ENCODE results near the gene PRICKLE4.
"Not testable (repeated sequence)": the region's sequence is repeated elsewhere in the genome, so short reads cannot be mapped to it uniquely, and the experiment has no call there.

PRICKLE4 gene

DNA sequence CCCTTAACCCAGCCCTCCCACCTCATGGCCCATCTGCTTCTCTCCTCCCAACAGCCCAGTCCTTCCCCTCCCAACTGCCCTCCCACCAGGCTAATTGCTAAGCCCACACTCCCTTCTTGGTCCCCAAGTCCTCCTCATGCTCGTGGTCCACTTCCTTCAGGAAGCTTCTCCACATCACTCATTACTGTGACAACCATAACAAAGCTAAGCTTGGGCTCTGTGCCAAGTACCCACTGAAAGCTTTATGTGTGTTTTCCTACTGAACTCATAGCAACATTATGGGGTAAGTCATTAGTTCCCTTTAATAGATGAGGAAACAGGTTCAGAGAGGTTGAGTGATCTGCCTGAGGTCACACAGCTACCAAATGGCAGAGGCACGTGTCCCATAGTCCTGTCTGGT, 17.1 kb upstream of the PRICKLE4 start:
- TF ChIP-seq, protein P1, sequence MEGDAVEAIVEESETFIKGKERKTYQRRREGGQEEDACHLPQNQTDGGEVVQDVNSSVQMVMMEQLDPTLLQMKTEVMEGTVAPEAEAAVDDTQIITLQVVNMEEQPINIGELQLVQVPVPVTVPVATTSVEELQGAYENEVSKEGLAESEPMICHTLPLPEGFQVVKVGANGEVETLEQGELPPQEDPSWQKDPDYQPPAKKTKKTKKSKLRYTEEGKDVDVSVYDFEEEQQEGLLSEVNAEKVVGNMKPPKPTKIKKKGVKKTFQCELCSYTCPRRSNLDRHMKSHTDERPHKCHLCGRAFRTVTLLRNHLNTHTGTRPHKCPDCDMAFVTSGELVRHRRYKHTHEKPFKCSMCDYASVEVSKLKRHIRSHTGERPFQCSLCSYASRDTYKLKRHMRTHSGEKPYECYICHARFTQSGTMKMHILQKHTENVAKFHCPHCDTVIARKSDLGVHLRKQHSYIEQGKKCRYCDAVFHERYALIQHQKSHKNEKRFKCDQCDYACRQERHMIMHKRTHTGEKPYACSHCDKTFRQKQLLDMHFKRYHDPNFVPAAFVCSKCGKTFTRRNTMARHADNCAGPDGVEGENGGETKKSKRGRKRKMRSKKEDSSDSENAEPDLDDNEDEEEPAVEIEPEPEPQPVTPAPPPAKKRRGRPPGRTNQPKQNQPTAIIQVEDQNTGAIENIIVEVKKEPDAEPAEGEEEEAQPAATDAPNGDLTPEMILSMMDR (conservative IDR thresholded peaks at IDR 0.05; ENCODE audit: control insufficient read depth, insufficient read depth, low read depth, low read length), result no peak
- no peak overlapping the region for H3K4me3 ChIP-seq (ENCODE audit: control insufficient read depth, low read depth, low read length)
- DNase-seq (ENCODE audit: low read depth), result no peak

DNA sequence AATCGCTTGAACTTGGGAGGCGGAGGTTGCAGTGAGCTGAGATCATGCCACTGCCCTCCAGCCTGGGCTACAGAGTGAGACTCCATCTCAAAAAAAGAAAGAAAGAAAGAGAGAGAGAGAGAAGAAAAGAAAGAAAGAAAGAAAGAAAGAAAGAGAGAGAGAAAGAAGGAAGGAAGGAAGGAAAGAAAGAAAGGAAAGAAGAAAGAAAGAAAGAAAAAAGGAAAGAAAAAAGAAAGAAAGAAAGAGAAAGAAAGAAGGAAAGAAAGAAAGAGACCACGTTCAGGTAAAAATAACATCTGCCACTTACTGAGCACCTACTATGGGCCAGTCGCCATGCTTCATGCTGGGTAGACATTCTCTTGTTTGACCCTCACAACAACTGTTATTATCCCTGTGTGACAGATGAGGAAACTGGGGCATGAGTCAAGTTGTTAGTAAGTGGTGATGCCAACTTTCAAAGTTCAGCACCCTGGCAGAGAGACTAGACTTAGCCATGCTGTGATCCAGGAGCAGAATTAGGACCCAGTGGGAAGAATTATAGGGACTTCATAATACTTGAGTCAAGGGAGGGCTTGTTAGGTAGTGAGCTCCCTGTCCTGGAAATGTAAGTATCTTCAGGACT, 14.4 kb upstream of the PRICKLE4 start:
- peak; percentile 23 for DNase-seq (ENCODE audit: low read depth)

DNA sequence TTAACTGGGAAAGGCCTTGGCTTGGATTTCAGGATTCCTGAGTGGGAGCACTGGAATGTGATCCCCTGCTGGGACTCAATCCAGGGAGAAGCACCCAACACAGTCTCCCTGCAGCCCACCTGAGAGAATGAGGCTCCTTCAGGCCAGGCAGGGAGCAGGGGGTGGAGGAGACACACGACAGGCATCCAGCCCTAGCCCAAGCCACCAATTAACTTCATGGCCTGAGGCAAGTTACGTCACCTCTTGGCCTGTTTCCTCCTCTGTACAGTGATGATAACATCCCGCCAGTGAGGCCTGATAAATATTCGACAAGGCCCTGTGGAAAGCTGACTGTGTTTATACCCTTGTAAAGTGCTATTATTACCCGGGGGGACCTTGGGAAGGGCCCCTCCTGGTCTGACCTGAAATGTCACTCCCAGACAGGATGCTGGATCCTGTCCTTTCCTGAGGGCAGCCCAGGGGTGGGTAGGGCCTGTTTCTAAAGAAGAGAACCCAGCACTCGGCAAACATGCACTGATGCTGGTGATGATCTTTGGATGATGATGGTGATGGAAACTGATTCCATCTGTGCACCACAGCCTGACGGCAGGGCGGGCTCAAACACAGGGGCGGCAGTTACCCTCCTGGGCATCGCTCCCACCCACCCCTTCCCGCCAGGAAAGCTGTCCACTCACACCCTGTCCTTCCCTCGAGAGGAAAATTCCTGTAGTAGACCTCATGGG, 13.3 kb upstream of the PRICKLE4 start:
- DNase-seq (ENCODE audit: low read depth), result peak; percentile 77
- H3K4me3 ChIP-seq (ENCODE audit: control insufficient read depth, low read depth, low read length), result no peak overlapping the region
- TF ChIP-seq, protein P1 (conservative IDR thresholded peaks at IDR 0.05; ENCODE audit: control insufficient read depth, insufficient read depth, low read depth, low read length), result no peak

More for the DNA sequence above, 14.4 kb upstream of the PRICKLE4 start:
- H3K4me3 ChIP-seq (ENCODE audit: control insufficient read depth, low read depth, low read length), result not testable (repeated sequence)

DNA sequence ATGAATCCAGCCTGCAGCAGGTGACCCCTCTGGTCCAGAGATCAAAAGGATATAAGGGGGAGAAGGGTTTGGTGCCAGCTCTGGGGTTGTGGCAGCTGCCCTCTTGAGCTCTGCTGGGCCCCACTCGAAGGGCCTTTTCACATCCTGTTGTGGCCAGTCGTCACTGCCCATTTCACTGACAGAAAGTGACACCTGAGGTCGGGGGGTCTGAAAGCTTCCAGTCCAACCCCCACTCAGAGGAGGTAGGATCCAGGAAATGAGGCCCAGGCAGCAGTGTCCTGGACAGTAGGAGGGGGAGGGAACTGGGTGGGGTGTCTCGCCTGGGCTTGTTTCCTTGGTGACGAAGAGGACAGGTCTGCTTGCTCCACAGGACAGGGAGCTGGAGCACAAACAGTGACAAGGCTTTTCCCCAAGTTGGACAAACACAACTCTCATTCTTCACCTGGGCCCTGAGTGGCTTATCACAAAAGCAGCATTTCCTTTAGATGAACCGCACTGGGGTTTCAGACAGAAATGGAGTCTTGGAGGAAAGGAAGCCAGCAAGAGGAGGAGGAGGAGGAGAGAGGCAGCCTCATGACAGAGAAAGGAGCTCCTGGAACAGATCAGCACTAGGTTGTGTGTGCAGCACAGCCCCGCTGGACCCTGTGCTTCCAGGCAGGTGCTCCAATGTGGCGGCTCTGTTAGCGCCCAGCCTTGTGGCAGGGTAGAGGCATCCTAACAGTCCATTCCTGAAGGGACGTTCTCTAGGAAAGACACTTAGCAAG, 11.9 kb upstream of the PRICKLE4 start:
- TF ChIP-seq, protein P1 (conservative IDR thresholded peaks at IDR 0.05; ENCODE audit: control insufficient read depth, insufficient read depth, low read depth, low read length), result no peak
- DNase-seq (ENCODE audit: low read depth), result no peak
- no peak overlapping the region for H3K4me3 ChIP-seq (ENCODE audit: control insufficient read depth, low read depth, low read length)

DNA sequence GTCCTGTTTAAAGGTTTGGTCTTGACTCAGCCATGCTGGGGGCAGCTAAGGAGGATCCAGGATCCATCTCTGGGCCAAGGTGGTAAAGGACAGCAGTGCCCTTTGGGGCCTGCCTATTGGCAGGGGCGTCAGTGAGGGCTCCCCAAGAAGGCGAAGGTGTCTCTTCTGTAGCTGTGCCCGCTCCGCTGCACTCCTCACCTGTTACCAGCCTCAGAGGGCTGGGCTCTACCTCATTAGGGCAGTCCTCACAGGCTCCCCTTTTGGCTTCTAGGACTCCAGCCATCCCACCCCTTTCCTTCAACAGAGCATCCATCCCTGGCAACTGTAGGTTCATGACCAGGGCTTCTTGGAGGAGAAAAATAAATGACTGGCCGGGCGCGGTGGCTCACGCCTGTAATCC, 11.2 kb upstream of the PRICKLE4 start:
- TF ChIP-seq, protein P1 (conservative IDR thresholded peaks at IDR 0.05; ENCODE audit: control insufficient read depth, insufficient read depth, low read depth, low read length), result no peak
- H3K4me3 ChIP-seq (ENCODE audit: control insufficient read depth, low read depth, low read length), result no peak overlapping the region
- no peak for DNase-seq (ENCODE audit: low read depth)

DNA sequence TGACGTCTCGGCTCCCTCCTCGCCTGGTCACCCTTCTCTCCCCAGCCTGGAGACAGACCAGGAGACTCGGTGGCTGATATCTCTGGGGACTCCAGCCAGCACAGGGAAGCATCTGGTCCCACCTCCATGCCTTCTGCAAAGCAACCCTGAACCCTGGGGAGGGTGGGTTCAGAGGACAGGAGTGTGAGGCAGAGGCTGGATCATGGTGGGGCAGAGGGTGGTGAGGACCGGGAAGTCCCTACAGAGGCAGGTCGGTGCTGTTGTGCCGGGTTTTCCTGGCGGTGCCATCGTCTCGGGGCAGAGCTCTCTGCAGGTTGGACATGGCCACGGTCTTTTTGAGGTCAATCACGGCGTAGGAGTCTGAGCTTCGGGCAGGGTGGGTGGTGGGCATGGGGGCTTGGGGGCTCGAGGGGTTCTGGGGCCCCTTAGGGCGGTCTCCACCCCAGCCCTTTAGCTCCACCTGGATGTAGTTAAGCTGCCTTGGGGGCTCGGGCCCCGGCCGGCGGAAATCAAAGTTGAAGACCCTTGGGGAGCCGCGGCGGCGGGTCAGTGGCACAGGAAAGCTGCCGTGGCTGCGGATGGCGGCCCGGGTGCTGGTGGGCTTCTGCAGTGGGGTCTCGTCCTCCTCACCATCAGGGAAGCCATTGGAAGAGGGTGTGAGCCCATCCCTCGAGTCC, 10.1 kb upstream of the PRICKLE4 start:
- TF ChIP-seq, protein P1 (conservative IDR thresholded peaks at IDR 0.05; ENCODE audit: control insufficient read depth, insufficient read depth, low read depth, low read length), result no peak
- DNase-seq (ENCODE audit: low read depth), result no peak

More for the DNA sequence above, 10.1 kb upstream of the PRICKLE4 start:
- H3K4me3 ChIP-seq (ENCODE audit: control insufficient read depth, low read depth, low read length), result no peak overlapping the region

Data from fibroblast of mammary gland (primary cell).